Panc1 (cell line): Measurements from ENCODE around the gene MRPL21. TPM values are rescaled to one million over a fixed set of nuclear protein-coding genes. Genes with fewer than 3 reads are reported as not detected.
A peak's percentile ranks its signal among the peaks of the same experiment; 100 is the strongest.
"Not testable (repeated sequence)": the region's sequence is repeated elsewhere in the genome, so short reads cannot be mapped to it uniquely, and the experiment has no call there.

ENCODE experiments used
- ATAC-seq: fragments of 200-7000 bp; cut with Tn5 transposase; 2 replicates; pipeline ENCODE4 v1.9.1; 2020; ENCODE audit warnings: mild to moderate bottlenecking, moderate library complexity
- BruUV-seq: library from RNA; stranded (reverse); fragments of 400-500 nt; replicated peaks from 2 replicates; lab custom pipeline; 2021; lab: Mats Ljungman, UMichigan
- CTCF ChIA-PET: fragments of 300-600 bp; sonication (Branson Sonifier 250); formaldehyde crosslinking; loops from one replicate; lab custom pipeline; 2022; ENCODE audit warnings: antibody characterized with exemption; lab: Charles Lee
- POLR2A ChIA-PET: fragments of 300-600 bp; sonication (Branson Sonifier 250); formaldehyde crosslinking; loops from one replicate; lab custom pipeline; 2022; ENCODE audit warnings: antibody characterized with exemption; lab: Charles Lee
- DNase-seq: peaks from one replicate; pipeline ENCODE4 v3.0.0-alpha.2; 2010; ENCODE audit warnings: low read depth, low spot score
- H3K27ac ChIP-seq: 2 replicates; pipeline ENCODE4 v1.5.1; 2011; ENCODE audit warnings: mild to moderate bottlenecking, low read length, inconsistent platforms
- H3K27me3 ChIP-seq: fragments of 200-500 bp; sonication (Bioruptor generic); 2 replicates; pipeline ENCODE4 v1.6.0; 2014; ENCODE audit warnings: low read length, inconsistent platforms; ENCODE audit not compliant: control insufficient read depth, insufficient read depth
- H3K36me3 ChIP-seq: fragments of 200-500 bp; sonication (Bioruptor generic); 2 replicates; pipeline ENCODE4 v1.5.1; 2014; ENCODE audit warnings: inconsistent platforms, mild to moderate bottlenecking, low read length, moderate library complexity; ENCODE audit not compliant: control insufficient read depth, insufficient read depth
- H3K4me1 ChIP-seq: 2 replicates; pipeline ENCODE4 v1.5.1; 2011; ENCODE audit warnings: inconsistent platforms, mild to moderate bottlenecking, low read length, moderate library complexity; ENCODE audit not compliant: control insufficient read depth, insufficient read depth
- H3K4me3 ChIP-seq, 2 experiments: 2 replicates each; pipeline ENCODE4 v1.5.1; 2011 to 2012; ENCODE audit warnings: low read depth in 2 of 2, low read length in 2 of 2, mild to moderate bottlenecking in 2 of 2, inconsistent platforms in 1 of 2, moderate library complexity in 1 of 2
- H3K9me3 ChIP-seq: fragments of 200-500 bp; sonication (Bioruptor generic); 2 replicates; pipeline ENCODE4 v1.5.1; 2014; ENCODE audit warnings: low read depth, mild to moderate bottlenecking, inconsistent platforms, low read length, moderate library complexity; ENCODE audit not compliant: control insufficient read depth, insufficient read depth
- POLR2AphosphoS5 ChIP-seq: IDR thresholded peaks from 2 replicates; pipeline ENCODE4 v1.6.1; 2012; ENCODE audit warnings: mild to moderate bottlenecking, low read depth, low read length, moderate library complexity
- SIN3A ChIP-seq: IDR thresholded peaks from 2 replicates; pipeline ENCODE4 v1.6.1; 2012; ENCODE audit warnings: low read depth, mild to moderate bottlenecking, low read length, moderate library complexity, borderline replicate concordance; ENCODE audit not compliant: insufficient read depth
- TCF7L2 ChIP-seq: IDR thresholded peaks from 2 replicates; pipeline ENCODE4 v1.6.1; 2011; ENCODE audit warnings: mild to moderate bottlenecking, low read depth, low read length, inconsistent platforms
- in situ Hi-C: cut with HindIII; loops from 2 replicates; pipeline ENCODE4 v1.10.0; 2016; ENCODE audit warnings: low sequenced_read_pairs, low pct_unique_long_range_greater_than_20kb
- intact Hi-C: fragments of 100-400 bp; cut with micrococcal nuclease; formaldehyde crosslinking; loops from one replicate; pipeline ENCODE4 v1.10.0; 2022; ENCODE audit not compliant: unreplicated experiment
- total RNA-seq: library from RNA; stranded (reverse); gene quantifications from one replicate; pipeline ENCODE4 v1.2.1, GENCODE V29; 2021; ENCODE audit not compliant: unreplicated experiment
- TF ChIP-seq, protein P1 (sequence below), 2 experiments: IDR thresholded peaks; 2 replicates each; pipeline ENCODE4 v1.6.1; 2011 to 2012; ENCODE audit warnings: low read depth in 2 of 2, control low read depth in 1 of 2, low read length in 1 of 2, mild to moderate bottlenecking in 1 of 2, moderate library complexity in 1 of 2; ENCODE audit not compliant: insufficient read depth in 1 of 2
- TF ChIP-seq, protein P2 (sequence below): fragments of 450-650 bp; IDR thresholded peaks from 2 replicates; pipeline ENCODE4 v1.5.1; 2017; ENCODE audit warnings: mild to moderate bottlenecking

Gene MRPL21
- total RNA-seq, 1 experiment from 2014 or later: 94.9 TPM

- no peak for TF ChIP-seq SIN3A
- TF ChIP-seq, protein P1, sequence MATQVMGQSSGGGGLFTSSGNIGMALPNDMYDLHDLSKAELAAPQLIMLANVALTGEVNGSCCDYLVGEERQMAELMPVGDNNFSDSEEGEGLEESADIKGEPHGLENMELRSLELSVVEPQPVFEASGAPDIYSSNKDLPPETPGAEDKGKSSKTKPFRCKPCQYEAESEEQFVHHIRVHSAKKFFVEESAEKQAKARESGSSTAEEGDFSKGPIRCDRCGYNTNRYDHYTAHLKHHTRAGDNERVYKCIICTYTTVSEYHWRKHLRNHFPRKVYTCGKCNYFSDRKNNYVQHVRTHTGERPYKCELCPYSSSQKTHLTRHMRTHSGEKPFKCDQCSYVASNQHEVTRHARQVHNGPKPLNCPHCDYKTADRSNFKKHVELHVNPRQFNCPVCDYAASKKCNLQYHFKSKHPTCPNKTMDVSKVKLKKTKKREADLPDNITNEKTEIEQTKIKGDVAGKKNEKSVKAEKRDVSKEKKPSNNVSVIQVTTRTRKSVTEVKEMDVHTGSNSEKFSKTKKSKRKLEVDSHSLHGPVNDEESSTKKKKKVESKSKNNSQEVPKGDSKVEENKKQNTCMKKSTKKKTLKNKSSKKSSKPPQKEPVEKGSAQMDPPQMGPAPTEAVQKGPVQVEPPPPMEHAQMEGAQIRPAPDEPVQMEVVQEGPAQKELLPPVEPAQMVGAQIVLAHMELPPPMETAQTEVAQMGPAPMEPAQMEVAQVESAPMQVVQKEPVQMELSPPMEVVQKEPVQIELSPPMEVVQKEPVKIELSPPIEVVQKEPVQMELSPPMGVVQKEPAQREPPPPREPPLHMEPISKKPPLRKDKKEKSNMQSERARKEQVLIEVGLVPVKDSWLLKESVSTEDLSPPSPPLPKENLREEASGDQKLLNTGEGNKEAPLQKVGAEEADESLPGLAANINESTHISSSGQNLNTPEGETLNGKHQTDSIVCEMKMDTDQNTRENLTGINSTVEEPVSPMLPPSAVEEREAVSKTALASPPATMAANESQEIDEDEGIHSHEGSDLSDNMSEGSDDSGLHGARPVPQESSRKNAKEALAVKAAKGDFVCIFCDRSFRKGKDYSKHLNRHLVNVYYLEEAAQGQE (IDR thresholded peaks at IDR 0.05; ENCODE audit: insufficient read depth in 1 of 2, low read depth in 2 of 2, low read length in 1 of 2): no peak
- no peak for TF ChIP-seq POLR2AphosphoS5
- in situ Hi-C loops (no loop called here), intact Hi-C loops (no loop called here)
- BruUV-seq: no TSS peak
- Histone ChIP-seq H3K4me3 (no peak overlapping the region), H3K4me1 (no peaks in the 10 kb centered on the region), H3K36me3 (peaks cover 10% of the 10 kb centered on the region), H3K9me3 (no peaks in the 10 kb centered on the region), H3K27me3 (no peaks in the 10 kb centered on the region), H3K27ac (no peak overlapping the region)
- ChIA-PET POLR2A (no interaction called here), CTCF (no interaction called here)
- DNase-seq (no peak), ATAC-seq (peak; percentile 78)
Observed at GRCh38 chr11:68889948-68890446, 13.6 kb downstream of the MRPL21 start.

DNA sequence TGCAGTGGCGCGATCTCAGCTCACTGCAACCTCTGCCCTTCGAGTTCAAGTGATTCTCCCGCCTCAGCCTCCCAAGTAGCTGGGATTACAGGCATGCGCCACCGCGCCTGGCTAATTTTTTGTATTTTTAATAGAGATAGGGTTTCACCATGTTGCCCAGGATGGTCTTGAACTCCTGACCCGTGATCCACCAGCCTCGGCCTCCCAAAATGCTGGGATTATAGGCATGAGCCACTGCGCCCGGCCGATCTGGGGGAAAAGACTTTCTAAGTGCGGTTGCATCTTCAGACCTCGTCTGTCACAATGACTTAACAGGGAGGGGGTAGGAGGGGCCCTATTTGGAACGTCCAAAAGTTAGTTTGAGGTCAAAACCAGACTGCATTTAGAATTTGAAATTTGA is 18.8 kb downstream of the MRPL21 start:
- H3K27me3 ChIP-seq, BruUV-seq, CTCF ChIA-PET, H3K4me3 ChIP-seq, intact Hi-C loops, H3K4me1 ChIP-seq, in situ Hi-C loops, H3K27ac ChIP-seq, H3K9me3 ChIP-seq, POLR2A ChIA-PET, DNase-seq, ATAC-seq, H3K36me3 ChIP-seq: not testable (repeated sequence)

DNA sequence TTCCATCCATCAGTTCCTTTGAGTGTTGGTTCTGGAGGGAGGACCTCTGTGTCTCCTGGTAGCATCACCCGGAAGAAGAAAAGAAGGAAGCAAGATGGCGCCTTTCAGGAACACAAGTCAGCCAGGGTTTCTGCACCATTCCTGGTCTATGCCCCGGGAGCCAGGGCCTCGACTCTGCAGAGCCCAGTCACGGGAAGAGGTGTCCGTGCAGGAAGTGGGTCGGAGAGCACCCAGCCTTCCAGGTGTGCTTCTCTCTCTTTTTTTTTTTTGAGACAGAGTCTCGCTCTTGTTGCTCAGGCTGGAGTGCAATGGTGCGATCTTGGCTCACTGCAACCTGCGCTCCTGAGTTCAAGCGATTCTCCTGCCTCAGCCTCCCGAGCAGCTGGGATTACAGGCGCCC is 21.2 kb downstream of the MRPL21 start:
- POLR2A ChIA-PET: interaction anchor here (0.5 kb wide), 1 partner anchor 278 kb away, joined by 8 read pairs; no protein-coding TSS in a partner anchor
- H3K27me3 ChIP-seq: no peaks in the 10 kb centered on the region
- H3K4me3 ChIP-seq: no peak overlapping the region
- in situ Hi-C loops (no loop called here), intact Hi-C loops (no loop called here)
- no peak for TF ChIP-seq SIN3A
- TF ChIP-seq, protein P1 (IDR thresholded peaks at IDR 0.05; ENCODE audit: insufficient read depth in 1 of 2, low read depth in 2 of 2, low read length in 1 of 2): no peak
- TF ChIP-seq, protein P2, sequence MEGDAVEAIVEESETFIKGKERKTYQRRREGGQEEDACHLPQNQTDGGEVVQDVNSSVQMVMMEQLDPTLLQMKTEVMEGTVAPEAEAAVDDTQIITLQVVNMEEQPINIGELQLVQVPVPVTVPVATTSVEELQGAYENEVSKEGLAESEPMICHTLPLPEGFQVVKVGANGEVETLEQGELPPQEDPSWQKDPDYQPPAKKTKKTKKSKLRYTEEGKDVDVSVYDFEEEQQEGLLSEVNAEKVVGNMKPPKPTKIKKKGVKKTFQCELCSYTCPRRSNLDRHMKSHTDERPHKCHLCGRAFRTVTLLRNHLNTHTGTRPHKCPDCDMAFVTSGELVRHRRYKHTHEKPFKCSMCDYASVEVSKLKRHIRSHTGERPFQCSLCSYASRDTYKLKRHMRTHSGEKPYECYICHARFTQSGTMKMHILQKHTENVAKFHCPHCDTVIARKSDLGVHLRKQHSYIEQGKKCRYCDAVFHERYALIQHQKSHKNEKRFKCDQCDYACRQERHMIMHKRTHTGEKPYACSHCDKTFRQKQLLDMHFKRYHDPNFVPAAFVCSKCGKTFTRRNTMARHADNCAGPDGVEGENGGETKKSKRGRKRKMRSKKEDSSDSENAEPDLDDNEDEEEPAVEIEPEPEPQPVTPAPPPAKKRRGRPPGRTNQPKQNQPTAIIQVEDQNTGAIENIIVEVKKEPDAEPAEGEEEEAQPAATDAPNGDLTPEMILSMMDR: no peak
- no peak for TF ChIP-seq TCF7L2
- TF ChIP-seq POLR2AphosphoS5: no peak
- CTCF ChIA-PET: no interaction called here
- H3K9me3 ChIP-seq: no peaks in the 10 kb centered on the region
- no peak for ATAC-seq
- H3K27ac ChIP-seq: no peak overlapping the region
- no peaks in the 10 kb centered on the region for H3K36me3 ChIP-seq
- H3K4me1 ChIP-seq: no peaks in the 10 kb centered on the region
- DNase-seq: no peak
- no TSS peak for BruUV-seq
